Stimulated activated CD8-positive, alpha-beta memory T cell treated with anti-CD3 and anti-CD28 coated beads, Interleukin-15, amount 100 ng/mL, for 48 hours (primary cell): ENCODE data around the gene PLEKHG2.

Experiments used
- DNase-seq, 2 donors: peaks; one replicate each; pipeline ENCODE4 v3.0.0-alpha.2; 2020; ENCODE audit warnings: low read depth in 2 of 2

Gene PLEKHG2

DNA sequence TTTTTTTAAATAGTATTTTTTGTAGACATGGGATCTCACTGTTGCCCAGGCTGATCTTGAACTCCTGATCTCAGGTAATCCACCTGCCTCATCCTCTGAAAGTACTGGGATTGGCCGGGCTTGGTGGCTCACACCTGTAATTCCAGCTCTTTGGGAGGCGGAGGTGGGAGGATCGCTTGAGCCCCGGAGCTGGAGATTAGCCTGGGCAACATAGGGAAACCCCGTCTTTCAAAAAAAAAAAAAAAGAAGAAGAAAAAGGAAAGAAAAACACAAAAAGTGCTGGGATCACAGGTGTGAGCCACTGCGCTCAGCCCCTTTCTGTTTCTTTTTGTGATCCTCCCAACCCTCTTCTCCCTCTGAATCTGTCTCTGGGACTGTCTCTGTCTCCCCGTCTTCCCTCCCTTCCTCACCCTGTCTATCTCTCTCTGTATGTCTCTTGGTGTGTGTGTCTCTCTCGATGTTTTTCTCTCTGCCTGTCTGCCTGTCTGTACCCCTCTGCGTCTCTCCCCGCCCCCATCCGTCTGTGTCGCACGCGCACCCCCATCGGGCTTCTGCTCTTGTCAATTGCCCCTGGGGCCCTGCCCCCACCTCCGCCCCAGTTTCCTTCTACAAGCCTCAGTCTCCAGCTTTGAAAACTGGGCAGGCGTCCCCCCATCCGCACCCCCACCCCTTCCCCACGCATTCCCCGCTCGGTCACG is 6.4 kb upstream of the PLEKHG2 start:
- peak; percentile 70 to 79 for DNase-seq

DNA sequence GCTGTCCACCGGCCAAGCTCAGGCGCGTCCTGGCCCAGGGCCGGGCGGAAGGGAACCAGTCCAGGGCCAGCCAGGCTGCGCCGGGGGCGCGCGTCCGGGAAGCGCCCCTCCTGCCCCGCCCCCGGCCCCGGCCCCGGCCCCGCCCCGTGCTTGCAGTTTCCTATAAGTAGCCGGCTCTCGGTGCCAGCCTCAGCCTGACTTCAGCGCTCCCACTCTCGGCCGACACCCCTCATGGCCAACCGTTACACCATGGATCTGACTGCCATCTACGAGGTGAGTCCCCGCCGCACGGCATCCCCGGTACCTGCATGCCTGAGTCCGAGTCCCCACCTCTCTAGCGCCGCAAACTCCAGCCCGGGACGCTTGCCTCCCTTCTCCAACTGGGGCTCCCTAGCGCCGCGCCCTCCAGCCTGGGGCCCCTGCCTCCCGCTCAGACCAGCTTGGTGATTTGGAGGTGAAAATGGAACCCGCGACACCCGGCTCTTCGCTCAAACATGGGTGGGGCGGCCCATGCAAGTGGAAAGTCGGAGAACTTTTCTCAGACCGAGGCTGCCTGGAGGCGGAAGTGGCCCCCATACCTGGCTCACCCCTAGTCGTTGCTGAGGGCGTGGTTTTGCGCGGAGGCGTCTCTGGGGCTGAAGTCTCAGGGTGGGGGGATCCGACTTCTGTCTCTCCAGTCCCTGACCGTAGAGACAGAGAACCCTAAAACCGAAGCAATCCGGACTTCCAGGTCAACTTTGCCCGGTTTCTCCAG is 5.6 kb upstream of the PLEKHG2 start, which contains the start of gene ZFP36:
ZFP36 (plus strand) TSS at position 192 of the 754 bp plus-strand sequence; CDS start at position 250, 58 bp downstream.
- DNase-seq, result peak; percentile 75 to 77

DNA sequence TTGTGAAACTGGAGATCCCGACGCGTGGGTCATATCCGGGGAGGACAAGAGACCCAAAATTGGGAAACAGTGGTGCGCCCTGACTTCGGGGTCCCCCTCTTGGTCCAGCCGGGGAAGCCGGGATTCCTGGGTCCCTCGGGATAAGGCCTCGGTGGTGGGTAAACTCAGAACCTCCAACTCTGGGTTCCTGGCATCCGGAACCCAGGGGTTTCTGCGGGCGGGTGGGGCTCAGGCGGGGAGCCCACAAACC is 5.1 kb upstream of the PLEKHG2 start:
- DNase-seq, result no peak

DNA sequence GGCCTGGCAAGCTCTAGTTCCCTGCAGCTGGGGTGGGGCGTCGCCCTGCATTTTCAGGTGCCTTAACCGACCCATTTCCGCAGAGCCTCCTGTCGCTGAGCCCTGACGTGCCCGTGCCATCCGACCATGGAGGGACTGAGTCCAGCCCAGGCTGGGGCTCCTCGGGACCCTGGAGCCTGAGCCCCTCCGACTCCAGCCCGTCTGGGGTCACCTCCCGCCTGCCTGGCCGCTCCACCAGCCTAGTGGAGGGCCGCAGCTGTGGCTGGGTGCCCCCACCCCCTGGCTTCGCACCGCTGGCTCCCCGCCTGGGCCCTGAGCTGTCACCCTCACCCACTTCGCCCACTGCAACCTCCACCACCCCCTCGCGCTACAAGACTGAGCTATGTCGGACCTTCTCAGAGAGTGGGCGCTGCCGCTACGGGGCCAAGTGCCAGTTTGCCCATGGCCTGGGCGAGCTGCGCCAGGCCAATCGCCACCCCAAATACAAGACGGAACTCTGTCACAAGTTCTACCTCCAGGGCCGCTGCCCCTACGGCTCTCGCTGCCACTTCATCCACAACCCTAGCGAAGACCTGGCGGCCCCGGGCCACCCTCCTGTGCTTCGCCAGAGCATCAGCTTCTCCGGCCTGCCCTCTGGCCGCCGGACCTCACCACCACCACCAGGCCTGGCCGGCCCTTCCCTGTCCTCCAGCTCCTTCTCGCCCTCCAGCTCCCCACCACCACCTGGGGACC is 4.6 kb upstream of the PLEKHG2 start:
- DNase-seq, result peak in 1 of 2 donors; percentile 44

DNA sequence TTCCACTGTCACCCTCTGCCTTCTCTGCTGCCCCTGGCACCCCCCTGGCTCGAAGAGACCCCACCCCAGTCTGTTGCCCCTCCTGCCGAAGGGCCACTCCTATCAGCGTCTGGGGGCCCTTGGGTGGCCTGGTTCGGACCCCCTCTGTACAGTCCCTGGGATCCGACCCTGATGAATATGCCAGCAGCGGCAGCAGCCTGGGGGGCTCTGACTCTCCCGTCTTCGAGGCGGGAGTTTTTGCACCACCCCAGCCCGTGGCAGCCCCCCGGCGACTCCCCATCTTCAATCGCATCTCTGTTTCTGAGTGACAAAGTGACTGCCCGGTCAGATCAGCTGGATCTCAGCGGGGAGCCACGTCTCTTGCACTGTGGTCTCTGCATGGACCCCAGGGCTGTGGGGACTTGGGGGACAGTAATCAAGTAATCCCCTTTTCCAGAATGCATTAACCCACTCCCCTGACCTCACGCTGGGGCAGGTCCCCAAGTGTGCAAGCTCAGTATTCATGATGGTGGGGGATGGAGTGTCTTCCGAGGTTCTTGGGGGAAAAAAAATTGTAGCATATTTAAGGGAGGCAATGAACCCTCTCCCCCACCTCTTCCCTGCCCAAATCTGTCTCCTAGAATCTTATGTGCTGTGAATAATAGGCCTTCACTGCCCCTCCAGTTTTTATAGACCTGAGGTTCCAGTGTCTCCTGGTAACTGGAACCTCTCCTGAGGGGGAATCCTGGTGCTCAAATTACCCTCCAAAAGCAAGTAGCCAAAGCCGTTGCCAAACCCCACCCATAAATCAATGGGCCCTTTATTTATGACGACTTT is 3.9 kb upstream of the PLEKHG2 start:
- DNase-seq, result no peak

DNA sequence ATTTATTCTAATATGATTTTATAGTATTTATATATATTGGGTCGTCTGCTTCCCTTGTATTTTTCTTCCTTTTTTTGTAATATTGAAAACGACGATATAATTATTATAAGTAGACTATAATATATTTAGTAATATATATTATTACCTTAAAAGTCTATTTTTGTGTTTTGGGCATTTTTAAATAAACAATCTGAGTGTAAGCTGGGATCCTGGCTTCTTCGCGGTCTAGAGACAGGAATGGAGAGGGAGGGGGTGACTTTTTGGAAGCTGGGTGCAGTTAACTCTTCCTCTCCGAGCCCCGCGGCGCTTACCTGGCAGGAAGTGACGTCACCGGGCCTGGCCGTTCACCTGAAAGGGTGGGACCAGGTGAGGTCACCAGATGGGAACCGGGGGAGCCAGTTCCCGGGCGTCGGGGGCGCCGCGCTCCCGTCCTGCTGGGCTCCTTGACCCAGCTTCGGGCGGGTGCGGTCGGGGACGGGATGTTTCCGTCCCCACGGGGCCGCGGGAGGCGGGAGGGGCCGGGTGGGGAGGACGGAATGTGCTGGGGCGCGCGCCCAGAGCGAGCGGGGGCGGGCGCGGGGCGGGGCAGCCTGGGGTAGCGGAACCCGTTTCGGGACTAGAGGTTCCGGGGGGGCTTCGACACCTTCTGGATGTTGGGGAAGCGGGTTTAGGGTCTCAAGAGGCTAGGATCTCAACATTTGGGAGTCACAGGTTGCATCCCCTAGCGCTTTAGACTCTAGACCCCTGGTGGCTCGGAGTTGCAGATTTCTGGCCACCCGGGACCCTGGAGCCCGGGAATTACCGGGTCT is 3.1 kb upstream of the PLEKHG2 start:
- DNase-seq, result peak; percentile 69 to 80

DNA sequence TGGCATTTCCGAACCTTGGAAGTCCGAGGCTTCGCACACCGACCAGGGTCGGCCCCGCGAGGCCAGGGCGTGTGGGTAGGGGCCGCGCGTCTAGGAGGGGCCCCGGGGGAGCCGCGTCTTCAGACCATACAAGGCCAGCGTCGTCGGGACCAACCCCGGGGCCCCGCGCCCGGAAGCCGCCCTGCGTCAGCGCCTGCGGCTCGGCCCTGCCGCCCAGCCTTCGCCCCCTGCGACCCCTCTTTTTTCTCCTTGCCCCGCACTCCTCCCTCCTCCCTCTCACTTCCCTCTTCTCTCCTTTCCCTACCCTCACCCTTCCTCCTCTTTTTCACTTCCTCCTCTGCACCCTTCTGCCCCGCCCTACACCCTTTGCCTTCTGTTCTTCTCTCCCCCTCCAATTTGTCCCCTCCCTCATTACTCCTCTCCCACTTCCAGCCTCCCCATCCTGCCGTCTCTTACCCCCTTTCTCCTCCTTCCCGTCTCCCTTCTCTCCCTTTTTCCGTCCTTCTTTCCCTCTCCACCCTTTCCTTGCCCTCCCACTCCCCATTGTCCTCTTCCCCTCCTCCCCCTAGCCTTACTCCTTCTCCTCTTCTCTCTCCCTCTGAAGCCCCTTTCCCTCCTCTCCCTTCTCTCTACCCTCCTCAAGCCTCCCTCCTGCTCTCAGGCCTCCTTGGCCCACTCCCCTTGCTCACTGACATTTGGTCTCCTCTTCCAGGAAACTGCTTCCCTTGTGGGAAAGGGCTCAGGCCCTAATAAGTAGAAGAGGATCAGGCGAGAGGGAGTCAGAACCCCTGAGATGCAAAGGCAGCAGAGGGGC is 2.2 kb upstream of the PLEKHG2 start:
- peak in 1 of 2 donors; percentile 48 for DNase-seq

DNA sequence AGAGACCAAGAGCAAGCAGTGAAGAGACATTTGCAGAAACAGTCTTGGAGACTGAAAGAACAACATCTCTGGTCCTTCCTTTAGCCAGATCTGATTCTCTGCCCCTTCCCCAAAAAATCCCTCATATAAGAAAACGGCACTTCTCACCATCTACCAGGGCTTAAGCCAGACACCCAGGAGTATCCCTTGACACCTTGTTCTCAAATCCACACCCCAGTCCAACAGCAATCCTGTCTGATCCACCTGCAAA is 1.7 kb upstream of the PLEKHG2 start:
- no peak for DNase-seq

DNA sequence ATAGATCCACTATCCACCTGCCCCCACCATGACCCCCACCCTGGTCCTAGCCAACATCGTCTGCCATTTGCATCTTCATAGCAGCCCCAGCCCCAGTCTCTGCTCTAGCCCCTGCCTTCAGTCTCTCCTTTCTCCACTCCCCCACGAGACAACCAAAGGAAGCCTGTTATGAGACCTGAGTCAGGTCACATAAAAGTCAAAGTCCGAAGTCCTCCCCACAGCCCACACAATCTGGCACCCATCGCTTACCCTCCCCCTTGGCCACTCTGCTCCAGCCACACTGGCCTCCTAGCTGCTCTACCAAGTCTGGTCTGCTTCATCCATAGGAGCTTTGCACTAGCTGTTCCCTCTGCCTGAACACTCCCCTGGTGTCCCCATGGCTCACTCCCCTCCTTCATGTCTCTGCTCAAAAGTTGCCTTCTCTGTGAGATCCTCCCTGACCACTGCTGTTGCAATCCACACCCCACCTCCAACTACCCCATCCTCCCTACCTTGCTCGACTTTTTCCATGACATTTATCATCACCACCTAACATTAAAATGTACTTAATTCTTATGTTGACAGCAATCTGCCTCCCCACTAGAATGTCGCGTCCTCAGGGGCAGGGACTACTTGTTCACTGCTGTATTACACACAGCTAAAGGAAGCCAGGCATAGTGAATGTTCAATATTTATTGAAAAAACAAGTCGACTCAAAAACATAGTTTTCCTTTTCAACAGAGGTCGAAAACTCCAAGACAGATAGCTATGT is 1.2 kb upstream of the PLEKHG2 start:
- no peak for DNase-seq

DNA sequence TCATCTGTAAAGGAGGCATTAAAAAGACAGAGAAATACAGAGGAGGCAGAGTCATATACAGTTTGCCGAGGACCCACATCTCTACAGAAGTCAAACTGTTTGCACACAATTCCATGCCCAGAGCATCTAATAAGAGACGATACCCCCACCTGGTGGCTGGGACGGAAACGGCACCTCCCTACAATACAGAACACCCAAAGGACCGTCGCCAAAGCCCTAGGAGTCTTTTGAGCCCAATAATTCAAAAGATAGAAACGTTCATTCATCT is 703 bp upstream of the PLEKHG2 start:
- DNase-seq, result peak; percentile 78 to 80

DNA sequence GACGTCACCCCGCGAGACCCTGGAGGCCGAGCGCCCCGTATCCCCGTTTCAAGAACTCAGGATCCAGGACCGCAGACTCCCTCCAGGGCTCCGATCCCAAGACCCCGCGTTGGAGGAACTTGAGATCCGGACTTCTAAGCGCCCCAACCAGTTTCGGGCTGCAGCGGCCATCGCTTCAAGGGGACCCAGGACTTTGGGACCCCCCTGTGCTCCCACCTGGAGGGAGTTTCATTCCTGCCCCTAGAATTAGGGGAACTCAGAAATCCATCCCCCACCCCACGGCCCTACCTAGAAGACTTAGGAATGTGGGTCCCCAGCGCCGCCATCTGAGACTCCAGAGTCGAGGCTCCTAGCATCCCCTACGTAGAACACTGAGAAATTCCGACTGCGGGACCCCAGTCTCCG is 400 bp downstream of the PLEKHG2 start:
- no peak for DNase-seq

DNA sequence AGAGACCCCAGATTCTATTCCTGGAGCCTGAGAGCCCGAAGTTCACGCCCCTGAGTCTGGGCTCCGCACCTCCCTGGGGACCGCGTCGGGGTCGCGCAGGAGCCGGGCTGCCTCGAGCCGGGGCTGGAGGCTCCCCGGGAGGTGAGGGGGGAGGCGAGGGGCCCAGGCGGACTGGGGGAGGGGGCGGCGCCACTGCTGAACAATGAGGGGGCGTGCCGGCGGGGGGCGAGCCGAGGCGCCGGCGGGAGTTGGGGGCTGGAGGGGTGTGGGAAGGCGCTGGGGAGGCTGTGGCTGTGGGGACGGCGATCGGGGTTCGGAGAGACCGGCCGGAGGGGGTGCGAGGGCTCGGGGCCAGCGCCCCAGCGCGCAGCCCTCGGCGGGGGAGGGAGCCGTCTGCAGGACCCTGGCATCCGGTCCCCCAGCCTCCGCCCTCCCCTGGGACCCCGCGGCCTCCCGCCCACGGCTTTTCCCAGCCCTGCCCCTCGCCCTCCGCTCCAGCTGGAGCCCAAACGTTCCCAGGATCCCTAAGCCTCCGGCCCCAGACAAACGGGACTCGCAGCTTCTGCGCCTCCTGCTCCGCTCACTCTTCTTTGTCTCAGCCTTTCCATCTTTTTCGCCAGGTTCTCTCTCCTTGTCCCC is 922 bp downstream of the PLEKHG2 start:
- no peak for DNase-seq

DNA sequence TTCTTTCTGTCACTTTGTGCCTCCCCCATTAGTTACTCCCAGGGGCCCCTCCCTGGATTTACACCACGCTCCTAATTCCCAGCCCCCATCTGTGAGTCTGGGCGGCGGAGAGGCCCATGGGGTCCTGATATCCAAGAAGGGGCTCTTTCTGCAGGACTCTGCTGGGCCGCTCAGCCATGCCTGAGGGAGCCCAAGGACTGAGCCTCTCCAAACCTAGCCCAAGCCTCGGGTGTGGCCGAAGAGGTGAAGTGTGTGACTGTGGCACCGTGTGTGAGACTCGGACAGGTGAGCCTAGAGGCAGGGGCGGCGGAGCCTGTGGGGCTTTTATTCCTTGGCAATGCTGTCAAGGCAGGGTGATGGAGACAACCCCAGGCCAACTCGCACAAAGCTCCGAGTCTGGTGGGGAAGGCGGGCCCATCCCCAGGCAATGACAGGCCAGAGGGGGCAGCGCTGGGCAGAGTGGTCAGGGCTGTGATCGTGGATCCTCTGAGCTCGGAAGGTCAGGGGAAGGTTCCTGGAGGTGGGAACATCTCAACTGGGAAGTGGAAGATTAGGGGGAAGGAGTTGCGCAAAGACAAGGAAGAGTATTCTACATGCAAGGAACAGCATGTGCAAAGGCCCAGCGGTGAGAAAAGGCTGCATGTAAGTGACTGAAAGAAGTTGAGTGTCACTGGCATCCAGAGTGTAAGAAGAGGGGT is 1.6 kb downstream of the PLEKHG2 start:
- no peak for DNase-seq

DNA sequence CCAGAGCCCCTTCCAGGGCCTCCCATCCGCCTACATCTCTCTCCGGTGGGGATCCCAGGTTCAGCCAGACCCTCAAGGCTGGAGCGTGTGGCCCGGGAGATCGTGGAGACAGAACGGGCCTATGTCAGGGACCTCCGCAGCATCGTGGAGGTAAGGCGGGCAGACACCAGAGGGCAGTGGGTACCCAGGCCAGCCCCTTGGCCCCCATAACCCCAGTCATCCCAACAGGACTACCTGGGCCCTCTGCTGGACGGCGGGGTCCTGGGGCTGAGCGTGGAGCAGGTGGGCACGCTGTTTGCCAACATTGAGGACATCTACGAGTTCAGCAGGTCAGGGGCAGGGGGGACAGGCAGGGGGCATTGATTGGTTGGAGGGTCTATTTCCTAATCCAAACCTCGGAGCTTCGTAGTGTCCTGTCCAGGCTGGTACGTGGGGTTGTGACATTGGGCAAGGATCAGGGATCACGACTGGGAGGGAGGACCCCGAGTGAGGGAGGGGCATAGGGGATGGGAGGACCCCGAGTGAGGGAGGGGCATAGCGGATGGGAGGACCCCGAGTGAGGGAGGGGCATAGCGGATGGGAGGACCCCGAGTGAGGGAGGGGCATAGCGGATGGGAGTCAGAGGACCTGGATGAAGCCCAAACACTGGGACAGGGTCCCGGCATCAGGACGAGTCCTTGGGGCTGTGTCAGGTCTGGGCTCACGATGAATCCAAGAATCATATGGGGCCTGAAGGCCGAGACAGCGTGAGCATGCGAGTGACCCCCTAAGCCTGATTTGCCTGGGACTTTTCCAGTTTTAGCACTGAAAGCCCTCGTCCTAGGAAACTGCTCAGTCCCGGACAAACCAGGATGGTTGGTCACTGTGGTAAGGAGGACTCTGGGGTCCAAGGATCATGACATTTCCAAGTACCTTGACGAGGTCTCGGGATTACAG is 2.9 kb downstream of the PLEKHG2 start:
- DNase-seq, result no peak

DNA sequence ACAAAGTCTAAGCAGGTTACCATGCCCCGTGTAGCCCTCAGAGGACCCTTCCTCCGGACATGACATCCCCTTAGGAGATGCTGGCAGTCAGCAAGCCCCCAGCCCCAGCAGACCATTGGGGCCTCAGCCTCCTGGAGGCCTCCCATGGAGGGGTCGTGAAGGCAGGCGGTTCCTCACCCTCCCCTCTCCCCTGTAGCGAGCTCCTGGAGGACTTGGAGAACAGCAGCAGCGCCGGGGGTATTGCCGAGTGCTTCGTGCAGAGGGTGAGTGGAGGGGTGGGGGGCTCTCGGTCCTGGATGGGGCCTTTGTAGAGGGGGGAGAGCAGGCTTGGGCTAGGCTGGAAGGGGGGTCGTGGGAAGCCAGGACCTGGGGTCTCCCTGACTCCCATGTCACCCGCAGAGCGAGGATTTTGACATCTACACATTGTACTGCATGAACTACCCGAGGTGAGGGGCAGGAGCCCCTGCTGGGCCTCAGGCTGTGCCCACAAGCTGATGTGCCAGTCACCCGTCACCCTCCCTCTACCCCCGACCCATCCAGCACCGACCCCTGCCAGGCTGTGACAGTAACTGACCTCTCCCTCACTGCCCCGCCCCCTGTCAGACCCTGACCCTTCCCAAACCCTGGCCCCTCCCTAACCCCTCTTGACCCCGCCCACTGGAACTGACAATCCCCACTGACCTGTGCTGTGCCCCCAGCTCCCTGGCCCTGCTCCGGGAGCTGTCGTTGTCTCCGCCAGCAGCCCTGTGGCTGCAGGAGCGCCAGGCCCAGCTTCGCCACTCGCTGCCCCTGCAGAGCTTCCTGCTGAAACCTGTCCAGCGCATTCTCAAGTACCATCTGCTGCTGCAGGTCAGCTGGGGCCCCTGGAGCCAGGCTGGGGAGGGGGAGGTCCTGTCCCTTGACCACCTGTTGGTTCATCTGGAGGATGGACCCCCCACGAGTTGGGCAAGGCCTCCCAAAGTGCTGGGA is 4.0 kb downstream of the PLEKHG2 start:
- no peak for DNase-seq

DNA sequence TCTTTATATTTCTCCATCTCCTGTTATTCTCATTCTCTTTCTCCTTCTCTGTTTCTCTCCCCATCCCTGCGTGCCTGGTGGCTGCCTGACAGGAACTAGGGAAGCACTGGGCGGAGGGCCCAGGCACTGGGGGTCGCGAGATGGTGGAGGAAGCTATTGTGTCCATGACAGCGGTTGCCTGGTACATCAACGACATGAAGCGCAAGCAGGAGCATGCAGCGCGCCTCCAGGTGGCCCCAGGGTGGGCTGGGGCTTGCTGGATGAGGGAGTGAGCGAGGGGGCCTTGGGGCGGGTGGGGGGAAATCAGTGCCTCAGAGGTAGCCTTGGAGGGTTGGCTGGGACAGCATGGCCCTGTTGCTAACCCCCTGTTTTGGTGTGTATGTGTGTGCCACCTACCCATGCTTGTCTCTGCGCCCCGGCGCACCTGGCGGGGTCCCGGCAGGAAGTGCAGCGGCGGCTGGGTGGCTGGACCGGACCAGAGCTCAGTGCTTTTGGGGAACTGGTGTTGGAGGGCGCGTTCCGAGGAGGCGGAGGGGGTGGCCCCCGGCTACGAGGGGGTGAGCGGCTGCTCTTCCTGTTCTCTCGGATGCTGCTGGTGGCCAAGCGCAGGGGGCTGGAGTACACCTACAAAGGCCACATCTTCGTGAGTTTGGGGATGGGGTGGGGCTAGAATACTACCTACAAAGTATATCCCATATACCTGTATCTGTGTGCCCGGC is 5.2 kb downstream of the PLEKHG2 start:
- no peak for DNase-seq
